Measurements from ENCODE around the gene CCNI. TPM values are rescaled to one million over a fixed set of nuclear protein-coding genes. Genes with fewer than 3 reads are reported as not detected.

Gene CCNI
- total RNA-seq, 1 donor from 2014 or later, result 206 TPM

GRCh38 chr4:77050962-77051361, 24.8 kb downstream of the CCNI start:
- Histone ChIP-seq H3K4me1 (peaks cover 1% of the 10 kb centered on the region), H3K36me3 (peaks cover 0 to 43% of the 10 kb centered on the region in 2 donors), H3K4me3 (no peak overlapping the region), H3K9me3 (no peaks in the 10 kb centered on the region), H3K27ac (no peak overlapping the region), H3K27me3 (no peaks in the 10 kb centered on the region)
- DNase-seq (ENCODE audit: extremely low spot score in 2 of 2), result no peak
- TF ChIP-seq POLR2A (IDR thresholded peaks at IDR 0.05) (no peak), POLR2AphosphoS5 (IDR thresholded peaks at IDR 0.05; ENCODE audit: insufficient read depth in 1 of 2, low read depth in 1 of 2) (no peak), CTCF (IDR thresholded peaks at IDR 0.05) (no peak)
- intact Hi-C loops (cut with DNase I), result no loop called here

- no peak overlapping the region for H3K27ac ChIP-seq
- peaks cover 0 to 17% of the 10 kb centered on the region in 2 donors for H3K36me3 ChIP-seq
- peak in 1 of 3 experiments; percentile 18 for TF ChIP-seq CTCF (IDR thresholded peaks at IDR 0.05)
- TF ChIP-seq POLR2AphosphoS5 (IDR thresholded peaks at IDR 0.05; ENCODE audit: insufficient read depth in 1 of 2, low read depth in 1 of 2), result no peak
- no peaks in the 10 kb centered on the region for H3K4me1 ChIP-seq
- no peaks in the 10 kb centered on the region for H3K27me3 ChIP-seq
- H3K4me3 ChIP-seq, result no peak overlapping the region
- no peak for DNase-seq (ENCODE audit: extremely low spot score in 2 of 2)
- intact Hi-C loops (cut with DNase I), result loop anchor here (10.0 kb wide), 1 partner anchor 102 kb away; the partner anchor contains the start of gene SEPTIN11
- no peaks in the 10 kb centered on the region for H3K9me3 ChIP-seq
Measured at GRCh38 chr4:77047037-77047436, 28.8 kb downstream of the CCNI start.

- no peak for DNase-seq (ENCODE audit: extremely low spot score in 2 of 2)
- Histone ChIP-seq H3K27ac (no peak overlapping the region), H3K4me3 (no peak overlapping the region), H3K27me3 (no peaks in the 10 kb centered on the region), H3K9me3 (no peaks in the 10 kb centered on the region), H3K4me1 (no peaks in the 10 kb centered on the region), H3K36me3 (peaks cover 0 to 16% of the 10 kb centered on the region in 2 donors)
- intact Hi-C loops (cut with DNase I), result loop anchor here (10.0 kb wide), 1 partner anchor 101 kb away; the partner anchor contains the start of gene SEPTIN11
- TF ChIP-seq POLR2A (IDR thresholded peaks at IDR 0.05), result no peak
- no peak for TF ChIP-seq CTCF (IDR thresholded peaks at IDR 0.05)
- TF ChIP-seq POLR2AphosphoS5 (IDR thresholded peaks at IDR 0.05; ENCODE audit: insufficient read depth in 1 of 2, low read depth in 1 of 2), result no peak
Measured at GRCh38 chr4:77045490-77045889, 30.3 kb downstream of the CCNI start.

GRCh38 chr4:77044461-77045150, 31.2 kb downstream of the CCNI start:
- H3K4me1 ChIP-seq, result no peaks in the 10 kb centered on the region
- peaks cover 0 to 16% of the 10 kb centered on the region in 2 donors for H3K36me3 ChIP-seq
- no peaks in the 10 kb centered on the region for H3K27me3 ChIP-seq
- H3K27ac ChIP-seq, result no peak overlapping the region
- intact Hi-C loops (cut with DNase I), result loop anchor here (10.0 kb wide), 1 partner anchor 100 kb away; the partner anchor contains the start of gene SEPTIN11
- no peak for DNase-seq (ENCODE audit: extremely low spot score in 2 of 2)
- no peaks in the 10 kb centered on the region for H3K9me3 ChIP-seq
- TF ChIP-seq CTCF (IDR thresholded peaks at IDR 0.05) (peak in 2 of 3 experiments; percentile 19 to 54), POLR2AphosphoS5 (IDR thresholded peaks at IDR 0.05; ENCODE audit: insufficient read depth in 1 of 2, low read depth in 1 of 2) (no peak)
- no peak overlapping the region for H3K4me3 ChIP-seq

GRCh38 chr4:77043507-77044136, 32.2 kb downstream of the CCNI start:
- H3K27ac ChIP-seq, result no peak overlapping the region
- no peaks in the 10 kb centered on the region for H3K27me3 ChIP-seq
- DNase-seq (ENCODE audit: extremely low spot score in 2 of 2), result no peak
- TF ChIP-seq POLR2A (IDR thresholded peaks at IDR 0.05) (no peak), POLR2AphosphoS5 (IDR thresholded peaks at IDR 0.05; ENCODE audit: insufficient read depth in 1 of 2, low read depth in 1 of 2) (peak in 1 of 2 donors; percentile 24)
- intact Hi-C loops (cut with DNase I), result loop anchor here (10.0 kb wide), 1 partner anchor 99 kb away; the partner anchor contains the start of gene SEPTIN11
- H3K9me3 ChIP-seq, result no peaks in the 10 kb centered on the region
- H3K36me3 ChIP-seq, result peaks cover 0 to 13% of the 10 kb centered on the region in 2 donors
- H3K4me3 ChIP-seq, result no peak overlapping the region
- H3K4me1 ChIP-seq, result no peaks in the 10 kb centered on the region
